K562 (cell line): ENCODE results near the gene NF1. TPM values are rescaled to one million over a fixed set of nuclear protein-coding genes. Genes with fewer than 3 reads are reported as not detected.

Source experiments
- ATF7 ChIP-seq: fragments of 450-650 bp; IDR thresholded peaks from 2 replicates; pipeline ENCODE4 v1.7.1; 2014; ENCODE audit warnings: mild to moderate bottlenecking, moderate library complexity
- BCLAF1 ChIP-seq, 2 experiments: fragments of 450-650 bp in 1 of 2; IDR thresholded peaks; 2 replicates each; pipeline ENCODE4 v1.6.1; 2011 to 2017; ENCODE audit warnings: low read depth in 2 of 2, antibody characterized with exemption in 1 of 2, borderline replicate concordance in 1 of 2, low read length in 1 of 2, mild to moderate bottlenecking in 1 of 2, mixed read lengths in 1 of 2; ENCODE audit not compliant: control insufficient read depth in 1 of 2
- BRD9 ChIP-seq: fragments of 450-650 bp; IDR thresholded peaks from 2 replicates; pipeline ENCODE4 v1.6.1; 2018; ENCODE audit warnings: low read depth; ENCODE audit not compliant: partially characterized antibody
- ESRRA ChIP-seq: fragments of 450-650 bp; IDR thresholded peaks from 2 replicates; pipeline ENCODE4 v1.6.1; 2014; ENCODE audit warnings: low read depth, mild to moderate bottlenecking, moderate library complexity, borderline replicate concordance
- FOS ChIP-seq: IDR thresholded peaks from 3 replicates; pipeline ENCODE4 v1.6.1; 2011; ENCODE audit not compliant: insufficient read length; ENCODE audit errors: extremely low read depth
- FUS ChIP-seq: fragments of 200-400 bp; formaldehyde crosslinking; optimal IDR thresholded peaks from 2 replicates; pipeline ENCODE3; 2017; ENCODE audit warnings: low read depth, low read length
- GATA2 ChIP-seq: sonication (generic); formaldehyde crosslinking; IDR thresholded peaks from 2 replicates; pipeline ENCODE4 v1.4.0; 2020; ENCODE audit warnings: mild to moderate bottlenecking, missing genetic modification reagents
- GTF2E2 ChIP-seq: fragments of 200-800 bp; sonication (Bioruptor generic); IDR thresholded peaks from 2 replicates; pipeline ENCODE4 v1.6.1; 2016; ENCODE audit warnings: missing genetic modification characterization, missing compliant biosample characterization
- HNRNPK ChIP-seq: fragments of 200-400 bp; formaldehyde crosslinking; IDR thresholded peaks from one replicate; pipeline ENCODE4 v1.6.1; 2018; ENCODE audit warnings: mild to moderate bottlenecking, low read depth, low read length; ENCODE audit not compliant: poor library complexity, severe bottlenecking
- MLX ChIP-seq, 2 experiments: fragments of 450-650 bp in 1 of 2; sonication (generic) in 1 of 2; formaldehyde crosslinking; conservative IDR thresholded peaks; 2 replicates each; pipeline versions ENCODE4 v1.4.0 to v1.8.1; 2020 to 2022; ENCODE audit warnings: mild to moderate bottlenecking in 1 of 2, missing genetic modification reagents in 1 of 2
- SIRT6 ChIP-seq: IDR thresholded peaks from one replicate; pipeline ENCODE4 v1.6.1; 2012; ENCODE audit warnings: low read depth, mild to moderate bottlenecking, control low read depth, inconsistent platforms, low read length, moderate library complexity
- SREBF1 ChIP-seq: fragments of 150-350 bp; IDR thresholded peaks from 2 replicates; pipeline ENCODE4 v1.6.1; 2014; ENCODE audit warnings: antibody characterized with exemption, low read depth, low read length, borderline replicate concordance
- TEAD4 ChIP-seq, 2 experiments: sonication (generic) in 1 of 2; formaldehyde crosslinking in 1 of 2; IDR thresholded peaks; 2 replicates each; pipeline versions ENCODE4 v1.6.1 to v1.8.0; 2012 to 2022; ENCODE audit warnings: borderline replicate concordance in 1 of 2, inconsistent platforms in 1 of 2, low read length in 1 of 2, mild to moderate bottlenecking in 1 of 2, missing genetic modification reagents in 1 of 2
- ZNF146 ChIP-seq: IDR thresholded peaks from one replicate; pipeline ENCODE4 v1.6.1; 2018; ENCODE audit warnings: missing compliant biosample characterization; ENCODE audit not compliant: unreplicated experiment
- ZNF655 ChIP-seq: fragments of 250-450 bp; sonication (Bioruptor Pico); IDR thresholded peaks from 2 replicates; pipeline ENCODE4 v1.5.0; 2021
- ZNF707 ChIP-seq: fragments of 250-450 bp; sonication (Bioruptor Pico); conservative IDR thresholded peaks from 2 replicates; pipeline ENCODE4 v1.8.0; 2022; ENCODE audit warnings: inconsistent platforms, mild to moderate bottlenecking, moderate library complexity
- ZNF740 ChIP-seq, 3 experiments: fragments of 200-800 bp in 1 of 3; sonication (Bioruptor generic) in 1 of 3; sonication (generic) in 1 of 3; formaldehyde crosslinking in 1 of 3; IDR thresholded peaks; 2 replicates each; pipeline versions ENCODE4 v1.6.1 to v1.8.0; 2016 to 2022; ENCODE audit warnings: mild to moderate bottlenecking in 2 of 3, missing compliant biosample characterization in 2 of 3, missing genetic modification characterization in 2 of 3, missing genetic modification reagents in 1 of 3
- ZNF785 ChIP-seq: fragments of 250-450 bp; sonication (Bioruptor Pico); IDR thresholded peaks from 2 replicates; pipeline ENCODE4 v1.4.0; 2020; ENCODE audit warnings: mild to moderate bottlenecking
- polyA plus RNA-seq, 8 experiments: library from polyadenylated mRNA; depleted of rRNA in 4 of 8; stranded (reverse) in 5 of 8; unstranded in 3 of 8; fragments of >200 nt; fragmentation: Nextera tagmentation in 2 of 8; fragmentation: Illumina TruSeq in 1 of 8; extraction: Ambion mirVana in 2 of 8; extraction: Trizol in 1 of 8; gene quantifications; 2 replicates each; pipeline versions ENCODE4 v1.2.1 to v1.2.3, GENCODE V29; 2011 to 2014; ENCODE audit warnings: inconsistent platforms in 1 of 8, missing spikeins in 1 of 8
- total RNA-seq, 7 experiments: library from RNA; depleted of rRNA in 6 of 7; stranded (reverse); fragments of >200 nt in 6 of 7; fragmentation: Illumina TruSeq in 2 of 7; extraction: Trizol in 2 of 7; gene quantifications; 2 replicates each; pipeline versions ENCODE4 v1.2.1 to v1.2.3, GENCODE V29; 2011 to 2021; ENCODE audit warnings: low replicate concordance in 1 of 7

The NF1 gene
- total and polyA plus RNA-seq, 9 of the 15 experiments (the other 6 are each of a cell fraction or from before 2014, with no cell fraction given) = 3.4 to 41.9 (median 24.3) TPM

- TF ChIP-seq ZNF740 (CRISPR knock-in tag; IDR thresholded peaks at IDR 0.05) (no peak), ZNF740 (tag; IDR thresholded peaks at IDR 0.05) (no peak), ATF7 (peak; percentile 35), ZNF785 (no peak), FOS (peak; percentile 11), ZNF707 (no peak), GTF2E2 (tag) (peak; percentile 38; the same call in 1 of the 2 replicates), MLX (CRISPR knock-in tag; conservative IDR thresholded peaks at IDR 0.05) (no peak), TEAD4 (IDR thresholded peaks at IDR 0.05; ENCODE audit: low read length) (peak; percentile 31; the same call in 1 of the 2 replicates), TEAD4 (CRISPR knock-in tag; IDR thresholded peaks at IDR 0.05; ENCODE audit: borderline replicate concordance) (no peak), ZNF655 (CRISPR knock-in tag) (no peak), GATA2 (CRISPR knock-in tag) (no peak), HNRNPK (no peak), ESRRA (peak; percentile 32; the same call in 1 of the 2 replicates), BRD9 (no peak), FUS (no peak), ZNF146 (CRISPR knock-in tag) (peak; percentile 89), BCLAF1 (IDR thresholded peaks at IDR 0.05; ENCODE audit: borderline replicate concordance in 1 of 2, control insufficient read depth in 1 of 2, low read depth in 2 of 2, low read length in 1 of 2) (no peak), SIRT6 (no peak), SREBF1 (no peak)
Observed at GRCh38 chr17:31313982-31314781, 219.4 kb downstream of the NF1 start, which contains the start of gene EVI2B (continued).
